ENCODE results near the gene KCNK10.

The KCNK10 gene

DNA sequence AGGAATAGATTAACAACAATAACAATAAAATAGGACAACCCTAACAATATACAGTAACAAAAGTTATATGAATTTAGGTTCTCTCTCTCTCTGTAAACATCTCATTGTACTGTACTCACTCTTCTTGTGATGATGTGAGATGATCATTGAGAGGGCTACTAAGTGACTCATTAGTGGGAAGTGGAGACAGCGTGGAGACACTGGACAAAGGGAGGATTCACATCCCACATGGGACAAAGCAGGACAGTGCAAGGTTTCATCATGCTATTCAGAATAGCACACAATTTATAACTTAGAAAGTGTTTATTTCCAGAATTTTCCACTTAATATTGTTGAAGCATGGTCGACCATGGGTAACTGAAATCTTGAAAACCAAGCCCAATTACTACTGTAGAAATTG, 36.4 kb upstream of the KCNK10 start:
- TF ChIP-seq, protein P1, sequence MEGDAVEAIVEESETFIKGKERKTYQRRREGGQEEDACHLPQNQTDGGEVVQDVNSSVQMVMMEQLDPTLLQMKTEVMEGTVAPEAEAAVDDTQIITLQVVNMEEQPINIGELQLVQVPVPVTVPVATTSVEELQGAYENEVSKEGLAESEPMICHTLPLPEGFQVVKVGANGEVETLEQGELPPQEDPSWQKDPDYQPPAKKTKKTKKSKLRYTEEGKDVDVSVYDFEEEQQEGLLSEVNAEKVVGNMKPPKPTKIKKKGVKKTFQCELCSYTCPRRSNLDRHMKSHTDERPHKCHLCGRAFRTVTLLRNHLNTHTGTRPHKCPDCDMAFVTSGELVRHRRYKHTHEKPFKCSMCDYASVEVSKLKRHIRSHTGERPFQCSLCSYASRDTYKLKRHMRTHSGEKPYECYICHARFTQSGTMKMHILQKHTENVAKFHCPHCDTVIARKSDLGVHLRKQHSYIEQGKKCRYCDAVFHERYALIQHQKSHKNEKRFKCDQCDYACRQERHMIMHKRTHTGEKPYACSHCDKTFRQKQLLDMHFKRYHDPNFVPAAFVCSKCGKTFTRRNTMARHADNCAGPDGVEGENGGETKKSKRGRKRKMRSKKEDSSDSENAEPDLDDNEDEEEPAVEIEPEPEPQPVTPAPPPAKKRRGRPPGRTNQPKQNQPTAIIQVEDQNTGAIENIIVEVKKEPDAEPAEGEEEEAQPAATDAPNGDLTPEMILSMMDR (conservative IDR thresholded peaks at IDR 0.05; ENCODE audit: low read depth, low read length) = no peak
- no peak overlapping the region for H2AFZ ChIP-seq (ENCODE audit: low read depth)
- H3K9ac ChIP-seq = no peak overlapping the region
- H3K27me3 ChIP-seq (ENCODE audit: insufficient read depth, low read depth) = no peaks in the 10 kb centered on the region
- H3K79me2 ChIP-seq (ENCODE audit: insufficient read depth, low read depth) = no peaks in the 10 kb centered on the region
- H3K4me3 ChIP-seq (IDR thresholded peaks at IDR 0.05; ENCODE audit: insufficient read depth, low read depth, low read length) = no peak overlapping the region
- H3K27ac ChIP-seq = no peak overlapping the region
- H3K4me2 ChIP-seq = no peak overlapping the region
- no peaks in the 10 kb centered on the region for H3K4me1 ChIP-seq (ENCODE audit: low read depth, poor library complexity, severe bottlenecking)
- no peaks in the 10 kb centered on the region for H4K20me1 ChIP-seq (ENCODE audit: insufficient read depth)
- H3K36me3 ChIP-seq (ENCODE audit: insufficient read depth) = no peaks in the 10 kb centered on the region

DNA sequence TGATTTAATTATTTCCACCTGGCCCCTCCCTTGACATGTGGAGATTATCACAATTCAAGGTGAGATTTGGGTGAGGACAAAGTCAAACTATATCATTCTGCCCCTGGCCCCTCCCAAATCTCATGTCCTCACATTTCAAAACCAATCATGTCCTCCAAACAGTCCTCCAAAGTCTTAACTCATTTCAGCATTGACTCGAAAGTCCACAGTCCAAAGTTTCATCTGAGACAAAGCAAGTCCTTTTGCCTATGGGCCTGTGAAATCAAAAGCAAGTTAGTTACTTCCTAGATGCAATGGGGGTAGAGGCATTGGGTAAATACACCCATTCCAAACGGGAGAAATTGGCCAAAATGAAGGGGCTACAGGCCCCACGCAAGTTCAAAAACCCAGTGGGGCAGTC, 31.3 kb upstream of the KCNK10 start:
- H3K4me1 ChIP-seq (ENCODE audit: low read depth, poor library complexity, severe bottlenecking) = no peaks in the 10 kb centered on the region
- no peaks in the 10 kb centered on the region for H3K79me2 ChIP-seq (ENCODE audit: insufficient read depth, low read depth)
- no peaks in the 10 kb centered on the region for H4K20me1 ChIP-seq (ENCODE audit: insufficient read depth)
- no peaks in the 10 kb centered on the region for H3K36me3 ChIP-seq (ENCODE audit: insufficient read depth)
- TF ChIP-seq, protein P1 (conservative IDR thresholded peaks at IDR 0.05; ENCODE audit: low read depth, low read length) = no peak
- H3K9ac ChIP-seq = no peak overlapping the region
- no peak overlapping the region for H2AFZ ChIP-seq (ENCODE audit: low read depth)
- H3K4me2 ChIP-seq = no peak overlapping the region
- H3K27ac ChIP-seq = no peak overlapping the region
- H3K27me3 ChIP-seq (ENCODE audit: insufficient read depth, low read depth) = no peaks in the 10 kb centered on the region
- no peak overlapping the region for H3K4me3 ChIP-seq (IDR thresholded peaks at IDR 0.05; ENCODE audit: insufficient read depth, low read depth, low read length)

DNA sequence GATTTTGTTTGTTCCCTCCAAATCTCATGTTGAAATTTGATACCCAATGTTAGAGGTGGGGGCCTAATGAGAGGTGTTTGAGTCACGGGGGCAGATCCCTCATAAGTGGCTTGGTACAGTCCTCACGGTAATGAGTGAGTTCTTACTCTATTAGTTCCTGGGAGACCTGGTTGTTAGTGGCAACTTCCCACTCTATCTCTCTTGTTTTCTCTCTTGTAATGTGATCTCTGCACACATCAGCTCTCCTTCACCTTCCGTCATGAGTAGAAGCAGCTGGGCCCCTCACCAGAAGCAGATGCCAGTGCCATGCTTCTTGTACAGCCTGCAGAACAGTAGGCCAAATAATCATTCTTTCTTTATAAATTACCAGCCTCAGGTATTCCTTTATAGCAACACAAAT, 29.6 kb upstream of the KCNK10 start:
- no peak overlapping the region for H3K9ac ChIP-seq

DNA sequence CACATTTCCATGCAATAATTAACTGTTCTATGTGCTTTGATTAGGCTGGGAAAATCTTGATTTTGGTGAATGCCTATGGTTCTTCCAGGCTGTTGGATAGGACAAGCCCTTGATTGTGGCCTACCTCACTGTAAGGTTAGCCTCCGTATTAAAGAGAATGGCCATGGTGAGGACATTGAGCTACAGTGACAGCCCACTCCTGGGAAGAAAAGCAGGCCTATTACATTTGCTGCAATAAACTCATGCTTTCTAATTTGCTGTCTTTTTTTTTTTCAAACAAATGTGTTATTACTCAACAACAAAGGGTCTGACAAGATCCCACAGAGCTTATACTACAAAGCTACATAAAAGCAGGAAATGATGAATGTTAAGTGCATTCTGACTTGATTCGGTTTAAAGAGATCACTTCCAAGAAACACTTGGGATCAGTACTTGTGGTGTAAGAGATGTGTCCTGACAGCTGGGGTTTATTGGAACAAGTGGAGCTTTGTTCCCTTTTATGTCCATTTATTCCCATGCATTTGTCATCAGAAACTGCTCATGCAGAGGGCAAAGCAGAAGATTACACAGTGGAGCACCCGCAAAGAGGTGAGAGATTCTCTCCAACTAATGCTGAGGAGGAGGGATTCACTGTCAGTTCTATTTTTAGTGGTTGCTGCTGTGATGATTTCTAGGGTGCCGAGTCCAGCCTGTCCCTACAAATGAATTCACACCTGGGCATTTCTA, 29.1 kb upstream of the KCNK10 start:
- TF ChIP-seq, protein P1 (conservative IDR thresholded peaks at IDR 0.05; ENCODE audit: low read depth, low read length) = no peak
- Histone ChIP-seq H3K27me3 (ENCODE audit: insufficient read depth, low read depth) (no peaks in the 10 kb centered on the region), H3K27ac (no peak overlapping the region), H2AFZ (ENCODE audit: low read depth) (no peak overlapping the region), H3K4me2 (no peak overlapping the region), H3K36me3 (ENCODE audit: insufficient read depth) (no peaks in the 10 kb centered on the region), H3K4me3 (IDR thresholded peaks at IDR 0.05; ENCODE audit: insufficient read depth, low read depth, low read length) (no peak overlapping the region), H3K79me2 (ENCODE audit: insufficient read depth, low read depth) (no peaks in the 10 kb centered on the region), H4K20me1 (ENCODE audit: insufficient read depth) (no peaks in the 10 kb centered on the region), H3K4me1 (ENCODE audit: low read depth, poor library complexity, severe bottlenecking) (no peaks in the 10 kb centered on the region), H3K9ac (no peak overlapping the region)

More for the DNA sequence above, 29.6 kb upstream of the KCNK10 start:
- Histone ChIP-seq H3K36me3 (ENCODE audit: insufficient read depth) (no peaks in the 10 kb centered on the region), H3K4me2 (no peak overlapping the region), H3K27me3 (ENCODE audit: insufficient read depth, low read depth) (no peaks in the 10 kb centered on the region), H3K79me2 (ENCODE audit: insufficient read depth, low read depth) (no peaks in the 10 kb centered on the region), H3K4me1 (ENCODE audit: low read depth, poor library complexity, severe bottlenecking) (no peaks in the 10 kb centered on the region), H3K4me3 (IDR thresholded peaks at IDR 0.05; ENCODE audit: insufficient read depth, low read depth, low read length) (no peak overlapping the region), H3K27ac (no peak overlapping the region), H4K20me1 (ENCODE audit: insufficient read depth) (no peaks in the 10 kb centered on the region), H2AFZ (ENCODE audit: low read depth) (no peak overlapping the region)
- TF ChIP-seq, protein P1 (conservative IDR thresholded peaks at IDR 0.05; ENCODE audit: low read depth, low read length) = no peak
